AG09319 (cell line): ENCODE results near the gene ARHGAP21.
"Not testable (repeated sequence)": the region's sequence is repeated elsewhere in the genome, so short reads cannot be mapped to it uniquely, and the experiment has no call there.

ENCODE experiments used
- DNase-seq: peaks from one replicate; pipeline ENCODE4 v3.0.0-alpha.2; 2010; ENCODE audit warnings: low read depth; ENCODE audit errors: extremely low read depth
- TF ChIP-seq, protein P1 (sequence below): IDR thresholded peaks from 2 replicates; pipeline ENCODE4 v1.5.1; 2011; ENCODE audit warnings: low read depth, mild to moderate bottlenecking, inconsistent platforms, low read length, moderate library complexity

The ARHGAP21 gene

DNA sequence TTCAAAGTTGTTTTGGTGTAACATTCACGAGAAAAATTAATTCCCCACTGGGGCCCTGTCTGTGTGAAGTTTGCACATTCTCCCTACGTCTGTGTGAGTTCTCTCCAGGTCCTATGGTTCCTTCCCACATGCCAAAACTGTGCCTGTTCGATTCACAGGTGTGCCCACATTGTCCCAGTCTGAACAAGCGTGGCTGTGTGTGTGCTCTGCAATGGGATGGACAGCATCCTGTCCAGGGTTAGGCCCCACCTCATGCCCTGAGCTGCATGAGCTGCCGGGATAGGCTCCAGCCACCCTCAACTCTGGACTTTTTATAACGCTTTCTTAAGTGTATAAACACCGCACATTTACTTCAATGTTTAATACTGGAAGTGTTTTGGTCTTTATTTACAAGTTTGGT lies 55.4 kb downstream of the ARHGAP21 start:
- DNase-seq = no peak
- TF ChIP-seq, protein P1, sequence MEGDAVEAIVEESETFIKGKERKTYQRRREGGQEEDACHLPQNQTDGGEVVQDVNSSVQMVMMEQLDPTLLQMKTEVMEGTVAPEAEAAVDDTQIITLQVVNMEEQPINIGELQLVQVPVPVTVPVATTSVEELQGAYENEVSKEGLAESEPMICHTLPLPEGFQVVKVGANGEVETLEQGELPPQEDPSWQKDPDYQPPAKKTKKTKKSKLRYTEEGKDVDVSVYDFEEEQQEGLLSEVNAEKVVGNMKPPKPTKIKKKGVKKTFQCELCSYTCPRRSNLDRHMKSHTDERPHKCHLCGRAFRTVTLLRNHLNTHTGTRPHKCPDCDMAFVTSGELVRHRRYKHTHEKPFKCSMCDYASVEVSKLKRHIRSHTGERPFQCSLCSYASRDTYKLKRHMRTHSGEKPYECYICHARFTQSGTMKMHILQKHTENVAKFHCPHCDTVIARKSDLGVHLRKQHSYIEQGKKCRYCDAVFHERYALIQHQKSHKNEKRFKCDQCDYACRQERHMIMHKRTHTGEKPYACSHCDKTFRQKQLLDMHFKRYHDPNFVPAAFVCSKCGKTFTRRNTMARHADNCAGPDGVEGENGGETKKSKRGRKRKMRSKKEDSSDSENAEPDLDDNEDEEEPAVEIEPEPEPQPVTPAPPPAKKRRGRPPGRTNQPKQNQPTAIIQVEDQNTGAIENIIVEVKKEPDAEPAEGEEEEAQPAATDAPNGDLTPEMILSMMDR = no peak

DNA sequence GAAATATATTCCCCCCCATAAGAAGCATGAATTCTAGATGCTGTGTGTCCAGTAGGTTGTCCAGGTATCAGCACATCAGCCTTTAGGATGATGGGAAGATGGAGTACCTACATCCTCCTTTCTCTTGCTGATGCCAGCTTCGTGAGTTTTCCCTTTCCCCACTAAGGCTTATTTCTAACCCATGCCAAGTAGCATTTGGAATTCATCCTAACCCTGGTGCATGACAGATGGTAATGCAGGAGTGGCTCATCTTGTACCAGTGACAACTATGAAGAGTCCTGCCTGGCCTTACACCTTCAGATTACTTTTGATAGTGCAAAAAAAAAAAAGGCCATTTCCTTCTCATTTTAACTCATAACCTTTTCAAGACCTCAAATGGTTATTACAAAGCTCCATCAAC lies 58.7 kb downstream of the ARHGAP21 start:
- no peak for DNase-seq
- TF ChIP-seq, protein P1 = no peak

DNA sequence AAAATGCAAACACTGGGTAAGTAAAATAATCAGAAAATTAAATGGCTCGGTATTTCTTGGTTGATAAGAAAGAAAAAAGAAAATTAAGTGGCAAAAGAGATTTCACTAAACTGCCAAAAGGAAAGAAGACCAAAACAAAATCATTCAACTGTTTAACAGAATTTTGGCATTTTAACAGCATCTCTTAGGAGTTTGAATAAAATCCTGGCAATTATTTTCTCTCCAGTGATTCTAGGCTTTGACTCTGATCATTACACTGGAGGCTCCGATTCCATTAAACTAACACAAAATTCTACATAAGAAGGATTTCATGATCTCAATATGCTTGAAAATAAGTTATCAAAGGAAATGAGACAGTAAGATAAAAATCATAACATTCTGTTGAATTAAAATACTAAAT lies 62.3 kb downstream of the ARHGAP21 start:
- no peak for DNase-seq
- TF ChIP-seq, protein P1 = no peak

DNA sequence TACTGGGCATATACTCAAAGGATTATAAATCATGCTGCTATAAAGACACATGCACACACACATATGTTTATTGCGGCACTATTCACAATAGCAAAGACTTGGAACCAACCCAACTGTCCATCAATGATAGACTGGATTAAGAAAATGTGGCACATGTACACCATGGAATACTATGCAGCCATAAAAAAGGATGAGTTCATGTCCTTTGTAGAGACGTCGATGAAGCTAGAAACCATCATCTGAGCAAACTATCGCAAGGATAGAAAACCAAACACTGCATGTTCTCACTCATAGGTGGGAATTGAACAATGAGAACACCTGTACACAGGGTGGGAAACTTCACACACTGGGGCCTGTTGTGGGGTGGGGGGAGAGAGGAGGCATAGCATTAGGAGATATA lies 65.4 kb downstream of the ARHGAP21 start:
- DNase-seq = not testable (repeated sequence)

DNA sequence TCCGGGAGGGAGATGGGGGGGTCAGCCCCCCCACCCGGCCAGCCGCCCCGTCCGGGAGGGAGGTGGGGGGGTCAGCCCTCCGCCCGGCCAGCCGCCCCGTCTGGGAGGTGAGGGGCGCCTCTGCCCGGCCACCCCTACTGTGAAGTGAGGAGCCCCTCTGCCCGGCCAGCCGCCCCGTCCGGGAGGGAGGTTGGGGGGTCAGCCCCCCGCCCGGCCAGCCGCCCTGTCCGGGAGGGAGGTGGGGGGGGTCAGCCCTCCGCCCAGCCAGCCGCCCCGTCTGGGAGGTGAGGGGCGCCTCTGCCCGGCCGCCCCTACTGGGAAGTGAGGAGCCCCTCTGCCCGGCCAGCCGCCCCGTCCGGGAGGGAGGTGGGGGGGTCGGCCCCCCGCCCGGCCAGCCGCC lies 67.4 kb downstream of the ARHGAP21 start:
- DNase-seq = not testable (repeated sequence)

DNA sequence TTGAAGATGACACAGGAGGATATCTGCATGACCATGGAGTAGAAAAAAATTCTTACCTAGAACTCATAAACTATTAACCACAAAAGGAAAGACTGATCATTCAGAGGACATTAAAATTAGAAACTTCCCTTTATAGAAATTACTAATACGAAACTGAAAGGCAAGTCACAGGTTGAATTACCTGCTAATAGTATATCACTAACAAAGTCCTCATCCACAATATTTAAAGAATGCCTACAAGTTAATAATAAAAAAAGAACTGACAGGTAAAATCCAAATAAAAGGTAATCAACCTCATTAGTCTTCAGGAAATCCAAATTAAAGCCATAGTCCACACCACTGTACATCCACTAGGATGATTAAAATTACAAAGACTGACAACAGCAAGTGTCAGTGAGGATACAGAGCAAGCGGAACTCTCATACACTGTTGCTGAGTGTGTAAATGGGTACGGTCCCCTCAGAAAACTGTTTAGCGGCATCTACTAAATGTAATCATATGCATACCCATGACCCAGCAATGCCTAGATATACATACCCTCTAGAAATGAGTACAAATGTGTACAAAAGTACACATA lies 71.2 kb downstream of the ARHGAP21 start:
- DNase-seq = no peak
- TF ChIP-seq, protein P1 = no peak

DNA sequence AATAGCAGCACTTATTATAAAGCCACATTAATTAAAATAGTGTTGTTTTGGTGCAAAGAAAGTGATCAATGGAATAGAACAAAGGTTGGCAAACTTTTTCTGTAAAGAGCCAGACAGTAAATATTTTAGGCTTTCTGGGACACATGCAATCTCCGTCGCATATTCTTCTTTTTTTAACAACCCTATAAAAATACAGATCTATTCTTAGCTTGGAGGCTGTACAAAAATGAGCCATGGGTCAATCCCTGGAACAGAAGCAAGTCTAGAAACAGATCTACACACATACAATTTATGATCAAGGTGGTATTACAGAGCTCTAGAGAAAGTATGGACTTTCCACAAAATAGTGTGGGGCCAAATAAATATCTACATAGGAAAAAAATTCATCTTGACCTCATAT lies 71.8 kb downstream of the ARHGAP21 start:
- TF ChIP-seq, protein P1 = no peak
- DNase-seq = no peak

DNA sequence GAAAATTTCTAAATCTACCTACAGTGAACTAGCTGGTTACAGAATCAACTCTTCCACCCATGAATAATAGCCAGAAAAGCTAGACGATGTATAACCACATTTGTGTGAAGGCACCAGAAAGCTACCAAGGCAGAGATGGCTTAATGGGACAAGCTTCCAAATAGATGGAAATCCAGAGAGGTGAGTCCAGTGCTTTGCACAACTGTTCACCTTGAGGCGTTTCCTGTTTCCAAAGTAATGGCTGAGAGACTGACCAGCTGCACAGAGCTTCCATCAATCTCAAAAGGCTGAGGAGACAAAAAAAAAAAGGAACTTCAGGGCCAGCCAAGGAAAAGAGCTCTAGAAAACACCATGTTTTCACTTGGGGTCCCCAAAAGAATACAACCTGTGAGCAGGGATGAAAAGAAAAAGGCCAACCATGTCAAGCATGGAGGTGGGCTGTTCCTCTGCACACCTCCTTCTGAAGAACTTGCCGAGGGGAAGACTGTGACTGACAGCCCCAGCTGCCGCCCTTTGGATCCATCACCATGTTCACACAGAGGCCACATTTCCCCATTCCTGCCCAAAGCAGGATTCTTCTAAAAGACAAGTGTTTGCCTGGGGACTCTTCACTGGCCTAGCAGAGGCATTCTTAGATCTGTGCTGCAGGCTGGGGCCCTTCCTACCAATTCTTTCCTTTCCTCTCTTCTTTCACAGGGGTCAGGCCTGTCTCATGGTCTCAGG lies 72.9 kb downstream of the ARHGAP21 start:
- no peak for DNase-seq
- TF ChIP-seq, protein P1 = no peak
